K562 (cell line): Measurements from ENCODE around the gene PIGH. TPM values are rescaled to one million over a fixed set of nuclear protein-coding genes. Genes with fewer than 3 reads are reported as not detected.
A peak's percentile ranks its signal among the peaks of the same experiment; 100 is the strongest.

ENCODE experiments used
- BRCA1 ChIP-seq, 2 experiments: fragments of 450-650 bp in 1 of 2; sonication (generic) in 1 of 2; formaldehyde crosslinking in 1 of 2; IDR thresholded peaks; 2 replicates each; pipeline versions ENCODE4 v1.5.0 to v1.6.1; 2017 to 2020; ENCODE audit warnings: mild to moderate bottlenecking in 1 of 2, missing genetic modification reagents in 1 of 2
- CREM ChIP-seq: IDR thresholded peaks from 2 replicates; pipeline ENCODE4 v1.6.1; 2014; ENCODE audit warnings: antibody characterized with exemption, low read depth
- DNMT1 ChIP-seq: fragments of 450-650 bp; IDR thresholded peaks from 2 replicates; pipeline ENCODE4 v1.6.1; 2016; ENCODE audit warnings: antibody characterized with exemption, mild to moderate bottlenecking
- FOXK1 ChIP-seq: sonication (generic); formaldehyde crosslinking; IDR thresholded peaks from 2 replicates; pipeline ENCODE4 v1.8.0; 2022; ENCODE audit warnings: missing genetic modification reagents, mild to moderate bottlenecking, borderline replicate concordance
- FOXK2 ChIP-seq, 2 experiments: fragments of 450-650 bp; IDR thresholded peaks in 1 of 2; conservative IDR thresholded peaks in 1 of 2; 2 replicates each; pipeline ENCODE4 v1.6.1; 2016; ENCODE audit warnings: low read depth in 2 of 2, mild to moderate bottlenecking in 1 of 2
- GABPA ChIP-seq: fragments of 200-800 bp; sonication (Bioruptor generic); conservative IDR thresholded peaks from 2 replicates; pipeline ENCODE4 v1.6.1; 2016; ENCODE audit warnings: low read depth, missing genetic modification characterization, missing compliant biosample characterization
- NR2C2 ChIP-seq, 2 experiments: fragments of 200-800 bp in 1 of 2; sonication (Bioruptor generic) in 1 of 2; sonication (generic) in 1 of 2; formaldehyde crosslinking in 1 of 2; IDR thresholded peaks; 2 replicates each; pipeline versions ENCODE4 v1.6.1 to v1.8.0; 2016 to 2022; ENCODE audit warnings: mild to moderate bottlenecking in 1 of 2, missing compliant biosample characterization in 1 of 2, missing genetic modification characterization in 1 of 2, missing genetic modification reagents in 1 of 2
- RBBP5 ChIP-seq: fragments of 200-600 bp; sonication (generic); IDR thresholded peaks from 2 replicates; pipeline ENCODE4 v1.6.1; 2012; ENCODE audit warnings: borderline replicate concordance, mild to moderate bottlenecking, low read length, control low read depth, inconsistent platforms; ENCODE audit not compliant: insufficient read depth, poor library complexity, severe bottlenecking
- RBFOX2 ChIP-seq: fragments of 200-400 bp; formaldehyde crosslinking; IDR thresholded peaks from 2 replicates; pipeline ENCODE4 v1.6.1; 2017; ENCODE audit warnings: low read depth, mild to moderate bottlenecking, low read length, moderate library complexity
- SMARCE1 ChIP-seq: fragments of 450-650 bp; IDR thresholded peaks from 2 replicates; pipeline ENCODE4 v1.7.1; 2016; ENCODE audit warnings: mild to moderate bottlenecking
- SUPT5H ChIP-seq: fragments of 450-650 bp; IDR thresholded peaks from 2 replicates; pipeline ENCODE4 v1.6.1; 2016
- TRIM24 ChIP-seq, 2 experiments: fragments of 450-650 bp; IDR thresholded peaks; 2 replicates each; pipeline ENCODE4 v1.6.1; 2016
- TRIM28 ChIP-seq: fragments of 450-650 bp; IDR thresholded peaks from 2 replicates; pipeline ENCODE4 v1.6.1; 2017
- ZKSCAN1 ChIP-seq: fragments of 150-350 bp; IDR thresholded peaks from 2 replicates; pipeline ENCODE4 v1.6.1; 2016; ENCODE audit warnings: low read depth, low read length
- ZNF316 ChIP-seq: fragments of 450-650 bp; IDR thresholded peaks from 2 replicates; pipeline ENCODE4 v1.6.1; 2016
- ZNF408 ChIP-seq: fragments of 250-450 bp; sonication (Bioruptor Pico); IDR thresholded peaks from 2 replicates; pipeline ENCODE4 v1.4.0; 2020; ENCODE audit warnings: low read depth, mild to moderate bottlenecking, moderate library complexity
- ZNF41 ChIP-seq: fragments of 250-450 bp; sonication (Bioruptor Pico); conservative IDR thresholded peaks from 2 replicates; pipeline ENCODE4 v1.4.0; 2020; ENCODE audit warnings: mild to moderate bottlenecking
- ZNF75A ChIP-seq: fragments of 450-650 bp; formaldehyde crosslinking; IDR thresholded peaks from 2 replicates; pipeline ENCODE4 v1.4.0; 2020; ENCODE audit warnings: mild to moderate bottlenecking
- polyA plus RNA-seq, 8 experiments: library from polyadenylated mRNA; depleted of rRNA in 4 of 8; stranded (reverse) in 5 of 8; unstranded in 3 of 8; fragments of >200 nt; fragmentation: Nextera tagmentation in 2 of 8; fragmentation: Illumina TruSeq in 1 of 8; extraction: Ambion mirVana in 2 of 8; extraction: Trizol in 1 of 8; gene quantifications; 2 replicates each; pipeline versions ENCODE4 v1.2.1 to v1.2.3, GENCODE V29; 2011 to 2014; ENCODE audit warnings: inconsistent platforms in 1 of 8, missing spikeins in 1 of 8
- total RNA-seq, 7 experiments: library from RNA; depleted of rRNA in 6 of 7; stranded (reverse); fragments of >200 nt in 6 of 7; fragmentation: Illumina TruSeq in 2 of 7; extraction: Trizol in 2 of 7; gene quantifications; 2 replicates each; pipeline versions ENCODE4 v1.2.1 to v1.2.3, GENCODE V29; 2011 to 2021; ENCODE audit warnings: low replicate concordance in 1 of 7
- TF ChIP-seq, protein P1 (sequence below): conservative IDR thresholded peaks from 2 replicates; pipeline ENCODE4 v1.6.1; 2011; ENCODE audit warnings: low read depth, mild to moderate bottlenecking, low read length; ENCODE audit not compliant: control insufficient read depth
- TF ChIP-seq, protein P2 (sequence below), 2 experiments: fragments of 200-800 bp in 1 of 2; sonication (Bioruptor generic) in 1 of 2; sonication (generic) in 1 of 2; formaldehyde crosslinking in 1 of 2; IDR thresholded peaks in 1 of 2; conservative IDR thresholded peaks in 1 of 2; 2 replicates each; pipeline versions ENCODE4 v1.5.0 to v1.6.1; 2016 to 2020; ENCODE audit warnings: missing compliant biosample characterization in 1 of 2, missing genetic modification characterization in 1 of 2, missing genetic modification reagents in 1 of 2

The PIGH gene
- total and polyA plus RNA-seq, 9 of the 15 experiments (the other 6 are each of a cell fraction or from before 2014, with no cell fraction given) = 21.1 to 53.4 (median 24.7) TPM

DNA sequence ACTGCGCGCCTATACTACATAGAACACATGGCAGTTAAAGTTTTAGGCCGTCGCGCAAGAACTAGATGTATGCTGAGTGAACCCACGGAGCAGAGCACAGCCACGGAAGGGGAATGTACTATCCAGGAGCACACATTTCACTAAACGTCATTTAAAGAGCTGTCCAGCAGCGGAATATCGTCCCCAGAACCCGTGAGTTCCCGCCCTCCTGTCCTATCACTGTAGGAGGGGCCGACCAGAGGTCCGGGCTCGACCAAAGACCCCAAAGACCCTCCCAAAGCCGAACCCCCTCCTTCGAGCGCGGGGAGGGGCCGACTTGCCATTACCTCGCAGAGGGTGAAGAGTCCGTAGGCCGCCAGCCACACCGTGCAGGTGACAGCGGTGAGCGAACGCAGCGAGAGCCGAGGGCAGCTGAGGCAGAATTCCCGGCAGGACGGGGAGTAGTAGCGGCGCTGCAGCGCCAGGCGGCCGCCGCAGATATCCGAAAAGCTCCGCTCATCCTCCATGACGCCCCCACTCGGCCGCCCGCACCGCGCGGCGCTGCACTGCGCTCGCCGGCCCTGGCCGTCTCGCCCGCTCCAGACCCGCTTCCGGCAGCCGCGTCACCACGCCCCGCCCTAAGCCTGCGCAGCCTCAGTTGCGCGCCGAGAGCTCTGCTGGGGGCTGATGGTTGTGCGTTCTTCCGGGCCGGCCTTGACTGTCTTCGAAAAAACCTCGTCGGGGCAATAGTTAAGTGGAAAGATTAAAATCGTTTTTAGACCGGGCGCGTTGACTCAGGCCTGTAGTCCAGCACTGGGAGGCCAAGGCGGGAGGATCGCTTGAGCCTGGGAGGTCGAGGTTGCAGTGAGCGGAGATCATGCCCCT, at the start of gene PIGH (continued):
- TF ChIP-seq ZKSCAN1 (no peak), FOXK2 (conservative IDR thresholded peaks at IDR 0.05 in 1 of 2, IDR thresholded peaks at IDR 0.05 in 1 of 2; ENCODE audit: low read depth in 2 of 2) (no peak), SUPT5H (peak; percentile 58; the same call in 1 of the 2 replicates), DNMT1 (no peak), RBBP5 (peak; percentile 82), BRCA1 (IDR thresholded peaks at IDR 0.05) (no peak), BRCA1 (CRISPR knock-in tag; IDR thresholded peaks at IDR 0.05) (no peak), ZNF408 (CRISPR knock-in tag) (no peak), RBFOX2 (peak; percentile 90), NR2C2 (CRISPR knock-in tag; IDR thresholded peaks at IDR 0.05) (no peak), NR2C2 (tag; IDR thresholded peaks at IDR 0.05) (no peak), ZNF75A (CRISPR knock-in tag) (no peak), TRIM24 (IDR thresholded peaks at IDR 0.05) (no peak), ZNF316 (no peak), GABPA (tag) (peak; percentile 82), CREM (peak; percentile 86), SMARCE1 (no peak), TRIM28 (no peak), FOXK1 (CRISPR knock-in tag) (no peak), ZNF41 (CRISPR knock-in tag) (no peak)
- TF ChIP-seq, protein P1, sequence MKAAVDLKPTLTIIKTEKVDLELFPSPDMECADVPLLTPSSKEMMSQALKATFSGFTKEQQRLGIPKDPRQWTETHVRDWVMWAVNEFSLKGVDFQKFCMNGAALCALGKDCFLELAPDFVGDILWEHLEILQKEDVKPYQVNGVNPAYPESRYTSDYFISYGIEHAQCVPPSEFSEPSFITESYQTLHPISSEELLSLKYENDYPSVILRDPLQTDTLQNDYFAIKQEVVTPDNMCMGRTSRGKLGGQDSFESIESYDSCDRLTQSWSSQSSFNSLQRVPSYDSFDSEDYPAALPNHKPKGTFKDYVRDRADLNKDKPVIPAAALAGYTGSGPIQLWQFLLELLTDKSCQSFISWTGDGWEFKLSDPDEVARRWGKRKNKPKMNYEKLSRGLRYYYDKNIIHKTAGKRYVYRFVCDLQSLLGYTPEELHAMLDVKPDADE = peak; percentile 67
- TF ChIP-seq, protein P2, sequence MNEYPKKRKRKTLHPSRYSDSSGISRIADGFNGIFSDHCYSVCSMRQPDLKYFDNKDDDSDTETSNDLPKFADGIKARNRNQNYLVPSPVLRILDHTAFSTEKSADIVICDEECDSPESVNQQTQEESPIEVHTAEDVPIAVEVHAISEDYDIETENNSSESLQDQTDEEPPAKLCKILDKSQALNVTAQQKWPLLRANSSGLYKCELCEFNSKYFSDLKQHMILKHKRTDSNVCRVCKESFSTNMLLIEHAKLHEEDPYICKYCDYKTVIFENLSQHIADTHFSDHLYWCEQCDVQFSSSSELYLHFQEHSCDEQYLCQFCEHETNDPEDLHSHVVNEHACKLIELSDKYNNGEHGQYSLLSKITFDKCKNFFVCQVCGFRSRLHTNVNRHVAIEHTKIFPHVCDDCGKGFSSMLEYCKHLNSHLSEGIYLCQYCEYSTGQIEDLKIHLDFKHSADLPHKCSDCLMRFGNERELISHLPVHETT (CRISPR knock-in tag; conservative IDR thresholded peaks at IDR 0.05 in 1 of 2, IDR thresholded peaks at IDR 0.05 in 1 of 2) = peak in 1 of 2 experiments; percentile 41; a peak in 1 of 4 replicates
